Measurements from ENCODE around the gene TTPAL. TPM values are rescaled to one million over a fixed set of nuclear protein-coding genes. Genes with fewer than 3 reads are reported as not detected.

TTPAL gene
- total and polyA plus RNA-seq, 7 donors: 1.2 to 8.4 (median 4.5) TPM

DNA sequence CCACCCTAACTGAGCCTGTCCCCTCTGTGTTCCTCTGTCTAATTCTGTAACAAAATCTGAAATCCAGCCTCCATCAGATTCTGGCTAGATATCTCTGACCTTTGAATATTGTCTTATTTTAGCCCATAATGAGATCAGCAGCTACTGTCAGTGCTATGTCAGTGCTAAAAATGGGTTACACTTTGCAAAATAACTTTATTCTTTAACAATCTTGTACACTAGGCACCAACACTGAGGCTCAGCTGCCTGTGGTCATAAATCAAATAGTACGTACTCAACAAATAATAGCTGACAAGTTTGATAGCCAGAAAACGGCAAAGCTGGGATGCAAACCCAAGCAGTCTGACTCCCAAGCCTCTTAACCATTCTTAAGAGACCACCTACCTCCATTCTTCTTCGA lies 22.1 kb downstream of the TTPAL start:
- no peaks in the 10 kb centered on the region for H3K9me3 ChIP-seq
- H3K4me1 ChIP-seq: peaks cover 49% of the 10 kb centered on the region
- peak overlapping the region; percentile 79 for H3K27ac ChIP-seq
- TF ChIP-seq, protein P1, sequence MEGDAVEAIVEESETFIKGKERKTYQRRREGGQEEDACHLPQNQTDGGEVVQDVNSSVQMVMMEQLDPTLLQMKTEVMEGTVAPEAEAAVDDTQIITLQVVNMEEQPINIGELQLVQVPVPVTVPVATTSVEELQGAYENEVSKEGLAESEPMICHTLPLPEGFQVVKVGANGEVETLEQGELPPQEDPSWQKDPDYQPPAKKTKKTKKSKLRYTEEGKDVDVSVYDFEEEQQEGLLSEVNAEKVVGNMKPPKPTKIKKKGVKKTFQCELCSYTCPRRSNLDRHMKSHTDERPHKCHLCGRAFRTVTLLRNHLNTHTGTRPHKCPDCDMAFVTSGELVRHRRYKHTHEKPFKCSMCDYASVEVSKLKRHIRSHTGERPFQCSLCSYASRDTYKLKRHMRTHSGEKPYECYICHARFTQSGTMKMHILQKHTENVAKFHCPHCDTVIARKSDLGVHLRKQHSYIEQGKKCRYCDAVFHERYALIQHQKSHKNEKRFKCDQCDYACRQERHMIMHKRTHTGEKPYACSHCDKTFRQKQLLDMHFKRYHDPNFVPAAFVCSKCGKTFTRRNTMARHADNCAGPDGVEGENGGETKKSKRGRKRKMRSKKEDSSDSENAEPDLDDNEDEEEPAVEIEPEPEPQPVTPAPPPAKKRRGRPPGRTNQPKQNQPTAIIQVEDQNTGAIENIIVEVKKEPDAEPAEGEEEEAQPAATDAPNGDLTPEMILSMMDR (IDR thresholded peaks at IDR 0.05): no peak
- ATAC-seq (peak in 1 of 4 donors; percentile 24), DNase-seq (no peak)
- WGBS, 3 donors: 51 to 68% (median 60%) methylated on average over 3 of the region's 3 CpGs
- intact Hi-C loops (cut with DNase I): no loop called here
- H3K36me3 ChIP-seq (ENCODE audit: insufficient read depth in 1 of 2, low read depth in 1 of 2): peaks cover 0 to 95% of the 10 kb centered on the region in 2 donors
- H3K4me3 ChIP-seq: no peak overlapping the region
- H3K27me3 ChIP-seq (ENCODE audit: insufficient read depth in 3 of 3, low read length in 2 of 3): no peaks in the 10 kb centered on the region

GRCh38 chr20:44500221-44500620 lies 24.5 kb downstream of the TTPAL start:
- H3K27ac ChIP-seq: peak overlapping the region; percentile 81
- intact Hi-C loops (cut with DNase I): no loop called here
- TF ChIP-seq, protein P1 (IDR thresholded peaks at IDR 0.05): no peak
- no peaks in the 10 kb centered on the region for H3K9me3 ChIP-seq
- H3K4me3 ChIP-seq: no peak overlapping the region
- ATAC-seq: peak in 1 of 4 donors; percentile 43
- no peak for DNase-seq
- WGBS, 3 donors: 75 to 89% (median 83%) methylated on average over 3 of the region's 3 CpGs
- H3K36me3 ChIP-seq (ENCODE audit: insufficient read depth in 1 of 2, low read depth in 1 of 2): peaks cover 0 to 95% of the 10 kb centered on the region in 2 donors
- no peaks in the 10 kb centered on the region for H3K27me3 ChIP-seq (ENCODE audit: insufficient read depth in 3 of 3, low read length in 2 of 3)
- H3K4me1 ChIP-seq: peaks cover 42% of the 10 kb centered on the region

DNA sequence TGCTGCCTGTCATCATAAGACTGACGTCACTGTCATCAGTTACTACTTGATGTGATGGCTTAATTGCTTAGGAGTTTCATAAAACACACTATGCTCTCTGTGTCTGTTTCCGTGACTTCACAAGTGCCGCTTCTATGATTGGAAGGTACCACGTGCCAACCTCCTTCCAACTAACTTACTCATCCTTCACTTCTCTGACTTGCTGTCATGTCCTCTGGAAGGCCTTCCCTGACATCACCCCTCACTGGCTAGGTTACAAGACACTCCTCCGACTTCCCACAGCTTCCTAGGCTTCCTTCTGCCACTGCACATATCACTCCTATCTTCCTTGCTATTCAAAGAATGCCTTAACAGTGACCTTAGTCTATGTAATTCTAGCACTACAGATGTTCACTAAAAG lies 25.8 kb downstream of the TTPAL start:
- H3K36me3 ChIP-seq (ENCODE audit: insufficient read depth in 1 of 2, low read depth in 1 of 2): peaks cover 0 to 95% of the 10 kb centered on the region in 2 donors
- H3K9me3 ChIP-seq: no peaks in the 10 kb centered on the region
- intact Hi-C loops (cut with DNase I): no loop called here
- H3K27me3 ChIP-seq (ENCODE audit: insufficient read depth in 3 of 3, low read length in 2 of 3): no peaks in the 10 kb centered on the region
- ATAC-seq (peak; percentile 87 to 97 (median 94)), DNase-seq (no peak)
- TF ChIP-seq, protein P1 (IDR thresholded peaks at IDR 0.05): no peak
- WGBS, 3 donors: 47 to 79% (median 79%) methylated on average over 5 of the region's 5 CpGs
- H3K4me3 ChIP-seq: no peak overlapping the region
- H3K4me1 ChIP-seq: peaks cover 31% of the 10 kb centered on the region
- peak overlapping the region; percentile 81 for H3K27ac ChIP-seq

DNA sequence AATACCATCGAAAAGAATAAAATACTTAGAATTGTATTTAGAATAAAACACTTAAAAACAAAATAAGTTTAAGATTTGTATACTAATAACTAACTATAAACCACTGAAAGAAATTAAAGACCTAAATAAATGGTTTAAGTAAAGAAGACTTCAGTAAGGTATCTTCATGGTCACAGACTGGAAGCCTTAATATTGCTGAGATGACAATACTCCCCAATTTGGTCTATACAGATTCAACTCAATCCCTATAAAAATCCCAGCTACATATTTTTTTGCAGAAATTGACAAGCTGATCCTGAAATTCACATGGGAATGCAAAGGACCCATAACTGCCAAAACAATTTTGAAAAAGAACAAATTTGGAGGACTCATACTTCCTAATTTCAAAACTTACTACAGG lies 27.3 kb downstream of the TTPAL start:
- H3K27me3 ChIP-seq (ENCODE audit: insufficient read depth in 3 of 3, low read length in 2 of 3): no peaks in the 10 kb centered on the region
- WGBS, 3 donors: 100% methylated on average over 1 of the region's 1 CpG
- TF ChIP-seq, protein P1 (IDR thresholded peaks at IDR 0.05): no peak
- peaks cover 17% of the 10 kb centered on the region for H3K4me1 ChIP-seq
- no peak overlapping the region for H3K27ac ChIP-seq
- intact Hi-C loops (cut with DNase I): no loop called here
- DNase-seq (no peak), ATAC-seq (no peak)
- H3K4me3 ChIP-seq: no peak overlapping the region
- H3K36me3 ChIP-seq (ENCODE audit: insufficient read depth in 1 of 2, low read depth in 1 of 2): peaks cover 0 to 100% of the 10 kb centered on the region in 2 donors
- no peaks in the 10 kb centered on the region for H3K9me3 ChIP-seq

Data from psoas muscle (tissue), 8 donors.